Mesenchymal stem cell (in vitro differentiated cells and primary cell): ENCODE measurements around the gene RGS9.

Experiments used
- DNase-seq: peaks from one replicate; pipeline ENCODE4 v3.0.0-alpha.2; 2013
- H2AFZ ChIP-seq: one replicate; pipeline ENCODE4 v1.6.1; 2013; ENCODE audit warnings: low read depth, mild to moderate bottlenecking, control low read depth, inconsistent platforms, low read length, moderate library complexity
- H2AK5ac ChIP-seq: 2 replicates; pipeline ENCODE4 v1.6.1; 2013; ENCODE audit warnings: low read length, moderate library complexity, mild to moderate bottlenecking, inconsistent platforms; ENCODE audit not compliant: severe bottlenecking
- H2BK120ac ChIP-seq: one replicate; pipeline ENCODE4 v1.6.1; 2013; ENCODE audit warnings: low read depth, mild to moderate bottlenecking, inconsistent platforms, low read length, moderate library complexity
- H2BK12ac ChIP-seq, 2 experiments: one replicate each; pipeline ENCODE4 v1.6.1; 2013; ENCODE audit warnings: inconsistent platforms in 2 of 2, low read length in 2 of 2, mild to moderate bottlenecking in 2 of 2, moderate library complexity in 2 of 2, control low read depth in 1 of 2
- H2BK15ac ChIP-seq: one replicate; pipeline ENCODE4 v1.6.1; 2013; ENCODE audit warnings: mild to moderate bottlenecking, low read depth, inconsistent platforms; ENCODE audit not compliant: poor library complexity, severe bottlenecking
- H2BK5ac ChIP-seq: 2 replicates; pipeline ENCODE4 v1.6.1; 2013; ENCODE audit warnings: low read depth, mild to moderate bottlenecking, low read length, control low read depth, inconsistent platforms; ENCODE audit not compliant: poor library complexity, severe bottlenecking
- H3K14ac ChIP-seq, 2 experiments: one replicate each; pipeline ENCODE4 v1.6.1; 2013; ENCODE audit warnings: inconsistent platforms in 2 of 2, low read length in 2 of 2, control low read depth in 1 of 2, mild to moderate bottlenecking in 1 of 2, moderate library complexity in 1 of 2
- H3K18ac ChIP-seq, 2 experiments: one replicate each; pipeline ENCODE4 v1.6.1; 2013; ENCODE audit warnings: inconsistent platforms in 2 of 2, low read length in 2 of 2, control low read depth in 1 of 2, low read depth in 1 of 2, mild to moderate bottlenecking in 1 of 2
- H3K23ac ChIP-seq, 2 experiments: one replicate each; pipeline ENCODE4 v1.6.1; 2013; ENCODE audit warnings: inconsistent platforms in 2 of 2, low read length in 2 of 2, mild to moderate bottlenecking in 2 of 2, moderate library complexity in 2 of 2, control low read depth in 1 of 2
- H3K27ac ChIP-seq: 2 replicates; pipeline ENCODE4 v1.5.1; 2013; ENCODE audit warnings: mild to moderate bottlenecking, moderate library complexity, low read length, control low read depth, inconsistent platforms; ENCODE audit not compliant: poor library complexity, severe bottlenecking
- H3K27me3 ChIP-seq, 2 experiments: 2 replicates each; pipeline versions ENCODE4 v1.6.1 to v1.7.0; 2013; ENCODE audit warnings: low read length in 2 of 2, mild to moderate bottlenecking in 2 of 2, moderate library complexity in 2 of 2, control low read depth in 1 of 2, inconsistent platforms in 1 of 2; ENCODE audit not compliant: control insufficient read depth in 1 of 2, insufficient read depth in 1 of 2
- H3K36me3 ChIP-seq, 2 experiments: 2 replicates each; pipeline versions ENCODE4 v1.6.1 to v1.7.0; 2013; ENCODE audit warnings: low read length in 2 of 2, control low read depth in 1 of 2, inconsistent platforms in 1 of 2, low read depth in 1 of 2, mild to moderate bottlenecking in 1 of 2; ENCODE audit not compliant: insufficient read depth in 2 of 2, control insufficient read depth in 1 of 2
- H3K4ac ChIP-seq, 2 experiments: one replicate each; pipeline ENCODE4 v1.6.1; 2013; ENCODE audit warnings: inconsistent platforms in 2 of 2, low read length in 2 of 2, mild to moderate bottlenecking in 2 of 2, moderate library complexity in 2 of 2, control low read depth in 1 of 2, low read depth in 1 of 2
- H3K4me1 ChIP-seq: 2 replicates; pipeline ENCODE4 v1.6.1; 2013; ENCODE audit warnings: low read depth, low read length, control low read depth; ENCODE audit not compliant: control insufficient read depth, insufficient read depth
- H3K4me2 ChIP-seq: 2 replicates; pipeline ENCODE4 v1.6.1; 2013; ENCODE audit warnings: low read length, mild to moderate bottlenecking, inconsistent platforms; ENCODE audit not compliant: poor library complexity, severe bottlenecking
- H3K4me3 ChIP-seq, 2 experiments: 2 replicates each; pipeline versions ENCODE4 v1.5.1 to v1.7.0; 2013; ENCODE audit warnings: low read length in 2 of 2, mild to moderate bottlenecking in 2 of 2, control low read depth in 1 of 2, low read depth in 1 of 2; ENCODE audit not compliant: insufficient read depth in 1 of 2
- H3K79me1 ChIP-seq: replicated peaks from 2 replicates; pipeline ENCODE4 v1.6.1; 2013; ENCODE audit warnings: mild to moderate bottlenecking, control low read depth, low read length, inconsistent platforms; ENCODE audit not compliant: poor library complexity, severe bottlenecking
- H3K9ac ChIP-seq: 2 replicates; pipeline ENCODE4 v1.7.0; 2013; ENCODE audit warnings: mild to moderate bottlenecking, low read length, moderate library complexity
- H3K9me3 ChIP-seq: 2 replicates; pipeline ENCODE4 v1.7.0; 2013; ENCODE audit warnings: mild to moderate bottlenecking, low read length; ENCODE audit not compliant: control insufficient read depth
- H4K8ac ChIP-seq: one replicate; pipeline ENCODE4 v1.6.1; 2013; ENCODE audit warnings: inconsistent platforms, mild to moderate bottlenecking, low read length, moderate library complexity
- H4K91ac ChIP-seq: one replicate; pipeline ENCODE4 v1.6.1; 2013; ENCODE audit warnings: mild to moderate bottlenecking, low read length, inconsistent platforms
- WGBS: methylation state at CpG from one replicate; pipeline ENCODE4 v1.1.7; 2013; ENCODE audit warnings: mixed read lengths; 5-methylcytosine and 5-hydroxymethylcytosine counted together

RGS9 gene

GRCh38 chr17:65101371-65101770 lies 35.8 kb upstream of the RGS9 start:
- peak overlapping the region; percentile 42 for H4K8ac ChIP-seq
- H3K36me3 ChIP-seq = peaks cover 0 to 5% of the 10 kb centered on the region in 2 experiments
- H2BK12ac ChIP-seq = peak overlapping the region in 1 of 2 experiments; percentile 70
- H3K27me3 ChIP-seq = no peaks in the 10 kb centered on the region
- no peak overlapping the region for H3K4me2 ChIP-seq
- H3K4me3 ChIP-seq = peak overlapping the region in 1 of 2 experiments; percentile 86
- H3K4me1 ChIP-seq = peaks cover 29% of the 10 kb centered on the region
- no peaks in the 10 kb centered on the region for H3K9me3 ChIP-seq
- no peak for DNase-seq
- no peak overlapping the region for H3K18ac ChIP-seq
- WGBS = 86% methylated on average over 6 of the region's 6 CpGs
- H2AFZ ChIP-seq = no peak overlapping the region
- peak overlapping the region; percentile 11 for H4K91ac ChIP-seq
- H2BK120ac ChIP-seq = no peak overlapping the region
- no peak overlapping the region for H2BK15ac ChIP-seq
- H3K9ac ChIP-seq = peak overlapping the region; percentile 86
- H3K4ac ChIP-seq = no peak overlapping the region
- no peak overlapping the region for H3K27ac ChIP-seq
- H2BK5ac ChIP-seq = no peak overlapping the region
- H3K79me1 ChIP-seq = peaks cover 2% of the 10 kb centered on the region
- H3K14ac ChIP-seq = no peak overlapping the region
- no peak overlapping the region for H2AK5ac ChIP-seq
- H3K23ac ChIP-seq = no peak overlapping the region

GRCh38 chr17:65102235-65102634 lies 34.9 kb upstream of the RGS9 start:
- no peak overlapping the region for H3K4me3 ChIP-seq
- H3K27me3 ChIP-seq = no peaks in the 10 kb centered on the region
- H2BK12ac ChIP-seq = peak overlapping the region in 1 of 2 experiments; percentile 29
- WGBS = 85% methylated on average over 2 of the region's 5 CpGs
- no peak overlapping the region for H3K27ac ChIP-seq
- H2AFZ ChIP-seq = no peak overlapping the region
- no peak overlapping the region for H3K9ac ChIP-seq
- no peak for DNase-seq
- peaks cover 0 to 5% of the 10 kb centered on the region in 2 experiments for H3K36me3 ChIP-seq
- no peak overlapping the region for H4K91ac ChIP-seq
- H2BK5ac ChIP-seq = no peak overlapping the region
- no peak overlapping the region for H3K23ac ChIP-seq
- H3K18ac ChIP-seq = no peak overlapping the region
- H2BK15ac ChIP-seq = no peak overlapping the region
- no peak overlapping the region for H3K4me2 ChIP-seq
- H3K14ac ChIP-seq = no peak overlapping the region
- H4K8ac ChIP-seq = no peak overlapping the region
- peaks cover 32% of the 10 kb centered on the region for H3K4me1 ChIP-seq
- no peak overlapping the region for H2AK5ac ChIP-seq
- peaks cover 2% of the 10 kb centered on the region for H3K79me1 ChIP-seq
- no peak overlapping the region for H3K4ac ChIP-seq
- H3K9me3 ChIP-seq = no peaks in the 10 kb centered on the region
- H2BK120ac ChIP-seq = no peak overlapping the region

- Histone ChIP-seq H3K4me2 (no peak overlapping the region), H4K8ac (no peak overlapping the region), H2AK5ac (no peak overlapping the region), H3K79me1 (peaks cover 2% of the 10 kb centered on the region), H2AFZ (no peak overlapping the region), H3K18ac (no peak overlapping the region), H4K91ac (no peak overlapping the region), H2BK5ac (no peak overlapping the region), H3K36me3 (peaks cover 0 to 5% of the 10 kb centered on the region in 2 experiments), H2BK120ac (no peak overlapping the region), H3K27ac (no peak overlapping the region), H3K23ac (no peak overlapping the region), H3K9me3 (no peaks in the 10 kb centered on the region), H3K4me1 (peaks cover 32% of the 10 kb centered on the region), H3K14ac (no peak overlapping the region), H2BK12ac (no peak overlapping the region), H3K9ac (no peak overlapping the region), H3K27me3 (no peaks in the 10 kb centered on the region), H2BK15ac (no peak overlapping the region), H3K4me3 (no peak overlapping the region), H3K4ac (no peak overlapping the region)
- peak; percentile 69 for DNase-seq
- 47% methylated on average over 5 of the region's 5 CpGs for WGBS
Observed at GRCh38 chr17:65102788-65103187, 34.4 kb upstream of the RGS9 start.

- H3K27ac ChIP-seq = no peak overlapping the region
- no peak overlapping the region for H4K8ac ChIP-seq
- H3K4me2 ChIP-seq = no peak overlapping the region
- H3K18ac ChIP-seq = no peak overlapping the region
- H3K79me1 ChIP-seq = peaks cover 2% of the 10 kb centered on the region
- H4K91ac ChIP-seq = no peak overlapping the region
- no peak overlapping the region for H2BK15ac ChIP-seq
- H2AFZ ChIP-seq = no peak overlapping the region
- peak overlapping the region in 1 of 2 experiments; percentile 27 for H3K14ac ChIP-seq
- H3K36me3 ChIP-seq = peaks cover 0 to 5% of the 10 kb centered on the region in 2 experiments
- peaks cover 32% of the 10 kb centered on the region for H3K4me1 ChIP-seq
- no peak for DNase-seq
- WGBS = 68% methylated on average over 3 of the region's 3 CpGs
- no peak overlapping the region for H2BK5ac ChIP-seq
- H3K9me3 ChIP-seq = no peaks in the 10 kb centered on the region
- H3K27me3 ChIP-seq = no peaks in the 10 kb centered on the region
- H3K9ac ChIP-seq = no peak overlapping the region
- no peak overlapping the region for H2AK5ac ChIP-seq
- H3K4me3 ChIP-seq = no peak overlapping the region
- H2BK120ac ChIP-seq = no peak overlapping the region
- no peak overlapping the region for H3K4ac ChIP-seq
- no peak overlapping the region for H2BK12ac ChIP-seq
- H3K23ac ChIP-seq = no peak overlapping the region
Observed at GRCh38 chr17:65103431-65103830, 33.7 kb upstream of the RGS9 start.
